ENCODE data around the gene ZBED1.

- TF ChIP-seq CTCF (IDR thresholded peaks at IDR 0.05) (no peak), POLR2A (IDR thresholded peaks at IDR 0.05) (no peak)
Measured at GRCh38 chrX:2542826-2543521, 42.2 kb upstream of the ZBED1 start.
